ENCODE measurements around the gene STAT5A. TPM values are rescaled to one million over a fixed set of nuclear protein-coding genes. Genes with fewer than 3 reads are reported as not detected.
"Not testable (repeated sequence)": the region's sequence is repeated elsewhere in the genome, so short reads cannot be mapped to it uniquely, and the experiment has no call there.

Gene STAT5A
- total RNA-seq (2021): 4.3 and 6.4 TPM in 2 replicates
- long read RNA-seq, transcript STAT5A-211 (19 exons, 3,318 nt): major isoform, 6 of 14 reads
- long read RNA-seq, partial matches to known transcripts: 6 of 14 reads
- long read RNA-seq, other reads (novel, unspliced or antisense): 1 of 14 reads

DNA sequence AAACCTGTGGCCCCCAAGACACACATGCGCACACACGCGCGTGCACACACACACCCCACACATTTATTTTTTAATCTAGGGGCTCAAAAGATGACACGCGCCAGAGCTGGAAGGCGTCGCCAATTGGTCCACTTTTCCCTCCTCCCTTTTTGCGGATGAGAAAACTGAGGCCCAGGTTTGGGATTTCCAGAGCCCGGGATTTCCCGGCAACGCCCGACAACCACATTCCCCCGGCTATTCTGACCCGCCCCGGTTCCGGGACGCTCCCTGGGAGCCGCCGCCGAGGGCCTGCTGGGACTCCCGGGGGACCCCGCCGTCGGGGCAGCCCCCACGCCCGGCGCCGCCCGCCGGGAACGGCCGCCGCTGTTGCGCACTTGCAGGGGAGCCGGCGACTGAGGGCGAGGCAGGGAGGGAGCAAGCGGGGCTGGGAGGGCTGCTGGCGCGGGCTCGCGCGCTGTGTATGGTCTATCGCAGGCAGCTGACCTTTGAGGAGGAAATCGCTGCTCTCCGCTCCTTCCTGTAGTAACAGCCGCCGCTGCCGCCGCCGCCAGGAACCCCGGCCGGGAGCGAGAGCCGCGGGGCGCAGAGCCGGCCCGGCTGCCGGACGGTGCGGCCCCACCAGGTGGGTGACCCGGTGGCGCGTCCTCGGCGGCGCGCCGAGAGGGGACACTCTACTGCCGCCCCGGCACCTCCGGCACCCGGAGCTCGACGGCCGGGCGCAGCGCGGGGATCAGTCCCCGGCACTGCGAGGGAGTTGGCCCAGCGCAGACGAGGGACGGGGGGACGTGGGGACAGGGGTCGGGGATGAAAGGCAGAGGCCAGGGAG is at the start of gene STAT5A:
Gene STAT5A (plus strand): TSS at position 522 of the 826 bp plus-strand sequence. CDS start 914 bp downstream, outside the sequence.
- H3K4me2 ChIP-seq (ENCODE audit: insufficient read depth, insufficient read length, low read length): peak within 1 kb of the TSS; percentile 19
- DNase-seq: peak; percentile 81
- H3T11ph ChIP-seq (ENCODE audit: low read length): no peak within 1 kb of the TSS
- H3K27ac ChIP-seq (ENCODE audit: insufficient read length, low read depth, low read length): no peak within 1 kb of the TSS
- H3K9ac ChIP-seq (ENCODE audit: extremely low read depth, insufficient read length, low read length): no peak within 1 kb of the TSS
- no peak within 1 kb of the TSS for H4K5ac ChIP-seq (ENCODE audit: insufficient read length, low read depth, low read length)
- no peak within 1 kb of the TSS; a peak in 1 of 7 replicates for H3K27ac Mint-ChIP-seq
- H4K20me1 ChIP-seq (ENCODE audit: control insufficient read depth, insufficient read depth, insufficient read length): no peaks in the 10 kb centered on the region
- no peak within 1 kb of the TSS for H3K23ac ChIP-seq (ENCODE audit: insufficient read length, low read depth, low read length)
- H2AFZ ChIP-seq (ENCODE audit: low read length): no peak within 1 kb of the TSS
- H2BK120ac ChIP-seq (ENCODE audit: low read depth, low read length, poor library complexity, severe bottlenecking): no peak within 1 kb of the TSS
- no peaks in the 10 kb centered on the region; the same call in 1 of the 2 replicates for H3K27me3 ChIP-seq (ENCODE audit: insufficient read depth, low read length)
- no peak within 1 kb of the TSS for H2BK20ac ChIP-seq (ENCODE audit: low read depth, low read length, poor library complexity, severe bottlenecking)
- peaks cover 6 to 22% of the 10 kb centered on the region in 2 experiments for H3K4me1 Mint-ChIP-seq
- no peak within 1 kb of the TSS for H4K8ac ChIP-seq (replicated peaks; ENCODE audit: insufficient read length, low read depth, low read length)
- H2BK15ac ChIP-seq (ENCODE audit: low read depth, low read length): no peak within 1 kb of the TSS
- H3K4me3 Mint-ChIP-seq: peak within 1 kb of the TSS; percentile 58 to 81
- no peak within 1 kb of the TSS for H2BK12ac ChIP-seq (ENCODE audit: insufficient read length, low read depth, low read length)
- no CpG with 5 or more reads among the region's 88 CpGs for WGBS (ENCODE audit: extremely low coverage, insufficient read length, low lambda C conversion rate)
- H3K79me1 ChIP-seq (ENCODE audit: insufficient read depth, low read depth, low read length, poor library complexity, severe bottlenecking): no peaks in the 10 kb centered on the region
- H3K36me3 Mint-ChIP-seq (ENCODE audit: insufficient read depth in 1 of 3, low read depth in 3 of 3): peaks cover 0 to 2% (median 0%) of the 10 kb centered on the region in 3 experiments; a peak in 2 of 7 replicates
- H3K56ac ChIP-seq (ENCODE audit: insufficient read length, low read depth, low read length): no peak within 1 kb of the TSS
- H4K91ac ChIP-seq (ENCODE audit: insufficient read length, low read depth, low read length): no peak within 1 kb of the TSS
- H3K4ac ChIP-seq (ENCODE audit: low read depth, low read length): no peak within 1 kb of the TSS
- TF ChIP-seq, protein P1, sequence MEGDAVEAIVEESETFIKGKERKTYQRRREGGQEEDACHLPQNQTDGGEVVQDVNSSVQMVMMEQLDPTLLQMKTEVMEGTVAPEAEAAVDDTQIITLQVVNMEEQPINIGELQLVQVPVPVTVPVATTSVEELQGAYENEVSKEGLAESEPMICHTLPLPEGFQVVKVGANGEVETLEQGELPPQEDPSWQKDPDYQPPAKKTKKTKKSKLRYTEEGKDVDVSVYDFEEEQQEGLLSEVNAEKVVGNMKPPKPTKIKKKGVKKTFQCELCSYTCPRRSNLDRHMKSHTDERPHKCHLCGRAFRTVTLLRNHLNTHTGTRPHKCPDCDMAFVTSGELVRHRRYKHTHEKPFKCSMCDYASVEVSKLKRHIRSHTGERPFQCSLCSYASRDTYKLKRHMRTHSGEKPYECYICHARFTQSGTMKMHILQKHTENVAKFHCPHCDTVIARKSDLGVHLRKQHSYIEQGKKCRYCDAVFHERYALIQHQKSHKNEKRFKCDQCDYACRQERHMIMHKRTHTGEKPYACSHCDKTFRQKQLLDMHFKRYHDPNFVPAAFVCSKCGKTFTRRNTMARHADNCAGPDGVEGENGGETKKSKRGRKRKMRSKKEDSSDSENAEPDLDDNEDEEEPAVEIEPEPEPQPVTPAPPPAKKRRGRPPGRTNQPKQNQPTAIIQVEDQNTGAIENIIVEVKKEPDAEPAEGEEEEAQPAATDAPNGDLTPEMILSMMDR (conservative IDR thresholded peaks at IDR 0.05): no peak
- H3K18ac ChIP-seq (ENCODE audit: insufficient read length, low read depth, low read length): no peak within 1 kb of the TSS
- H3K4me1 ChIP-seq (ENCODE audit: insufficient read depth, low read length): peaks cover 7% of the 10 kb centered on the region; the same call in 1 of the 2 replicates
- no peaks in the 10 kb centered on the region for H3K9me3 ChIP-seq (ENCODE audit: control insufficient read depth, low read depth, low read length)
- H3K27me3 Mint-ChIP-seq (ENCODE audit: low read depth): peaks cover 38% of the 10 kb centered on the region
- no peaks in the 10 kb centered on the region for H3K9me3 Mint-ChIP-seq
- no peaks in the 10 kb centered on the region for H3K79me2 ChIP-seq (ENCODE audit: insufficient read depth, low read length)
- H2AK5ac ChIP-seq (ENCODE audit: insufficient read length, low read length): no peak within 1 kb of the TSS
- H2BK5ac ChIP-seq (ENCODE audit: insufficient read length, low read length): no peak within 1 kb of the TSS
- H3K14ac ChIP-seq (ENCODE audit: insufficient read depth, low read length): peak within 1 kb of the TSS; percentile 39
- peaks cover 4% of the 10 kb centered on the region for H3K23me2 ChIP-seq (ENCODE audit: insufficient read length, low read depth, low read length, poor library complexity, severe bottlenecking)

DNA sequence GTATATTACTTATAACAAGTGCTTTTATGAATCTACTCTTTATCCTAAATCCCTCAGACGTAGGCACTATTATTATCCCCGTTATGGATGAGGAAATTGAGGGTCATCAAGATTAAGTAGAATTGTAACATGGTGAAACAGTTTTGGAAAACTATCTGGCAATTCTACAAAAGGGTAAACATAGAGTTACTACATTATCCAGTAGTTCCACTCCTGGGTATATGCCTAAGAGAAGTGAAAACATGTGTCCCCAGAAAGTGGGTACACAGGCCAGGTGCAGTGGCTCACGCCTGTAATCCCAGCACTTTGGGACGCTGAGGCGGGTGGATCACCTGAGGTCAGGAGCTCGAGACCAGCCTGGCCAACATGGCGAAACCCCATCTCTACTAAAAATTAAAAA is 48.7 kb upstream of the STAT5A start:
- not testable (repeated sequence) for DNase-seq; H3K9ac ChIP-seq (ENCODE audit: extremely low read depth, insufficient read length, low read length); H3K4ac ChIP-seq (ENCODE audit: low read depth, low read length); H4K91ac ChIP-seq (ENCODE audit: insufficient read length, low read depth, low read length); H3K79me2 ChIP-seq (ENCODE audit: insufficient read depth, low read length); H3K4me1 ChIP-seq (ENCODE audit: insufficient read depth, low read length); H3K27me3 Mint-ChIP-seq (ENCODE audit: low read depth); H3T11ph ChIP-seq (ENCODE audit: low read length); H3K23me2 ChIP-seq (ENCODE audit: insufficient read length, low read depth, low read length, poor library complexity, severe bottlenecking); H3K36me3 Mint-ChIP-seq (ENCODE audit: insufficient read depth in 1 of 3, low read depth in 3 of 3); H3K9me3 ChIP-seq (ENCODE audit: control insufficient read depth, low read depth, low read length); H3K23ac ChIP-seq (ENCODE audit: insufficient read length, low read depth, low read length); H3K56ac ChIP-seq (ENCODE audit: insufficient read length, low read depth, low read length); H2BK15ac ChIP-seq (ENCODE audit: low read depth, low read length); H2AK5ac ChIP-seq (ENCODE audit: insufficient read length, low read length); H3K27ac ChIP-seq (ENCODE audit: insufficient read length, low read depth, low read length); H4K5ac ChIP-seq (ENCODE audit: insufficient read length, low read depth, low read length); H3K79me1 ChIP-seq (ENCODE audit: insufficient read depth, low read depth, low read length, poor library complexity, severe bottlenecking); H2AFZ ChIP-seq (ENCODE audit: low read length); H2BK20ac ChIP-seq (ENCODE audit: low read depth, low read length, poor library complexity, severe bottlenecking); H3K14ac ChIP-seq (ENCODE audit: insufficient read depth, low read length); H2BK5ac ChIP-seq (ENCODE audit: insufficient read length, low read length); H4K8ac ChIP-seq (replicated peaks; ENCODE audit: insufficient read length, low read depth, low read length); H3K18ac ChIP-seq (ENCODE audit: insufficient read length, low read depth, low read length); H3K27ac Mint-ChIP-seq; H3K27me3 ChIP-seq (ENCODE audit: insufficient read depth, low read length); H2BK120ac ChIP-seq (ENCODE audit: low read depth, low read length, poor library complexity, severe bottlenecking); H3K4me2 ChIP-seq (ENCODE audit: insufficient read depth, insufficient read length, low read length); H3K4me3 Mint-ChIP-seq; H3K9me3 Mint-ChIP-seq; H4K20me1 ChIP-seq (ENCODE audit: control insufficient read depth, insufficient read depth, insufficient read length); H2BK12ac ChIP-seq (ENCODE audit: insufficient read length, low read depth, low read length)
- WGBS (ENCODE audit: extremely low coverage, insufficient read length, low lambda C conversion rate): no CpG with 5 or more reads among the region's 7 CpGs
- H3K4me1 Mint-ChIP-seq: peaks cover 10 to 20% of the 10 kb centered on the region in 2 experiments
